Osteocyte (in vitro differentiated cells): Measurements from ENCODE around the gene UST. TPM values are rescaled to one million over a fixed set of nuclear protein-coding genes. Genes with fewer than 3 reads are reported as not detected.

Experiments
- DNase-seq: peaks from one replicate; pipeline ENCODE4 v3.0.0; 2021; ENCODE audit warnings: mixed read lengths; ENCODE audit not compliant: unreplicated experiment; ENCODE audit errors: extremely low spot score
- H3K27ac Mint-ChIP-seq: one replicate; pipeline ENCODE4 v1.8.0; 2021; ENCODE audit warnings: mild to moderate bottlenecking, mixed read lengths; ENCODE audit not compliant: unreplicated experiment
- H3K27me3 Mint-ChIP-seq: one replicate; pipeline ENCODE4 v1.8.0; 2021; ENCODE audit warnings: mixed read lengths; ENCODE audit not compliant: unreplicated experiment
- H3K36me3 Mint-ChIP-seq: one replicate; pipeline ENCODE4 v1.8.0; 2021; ENCODE audit warnings: mixed read lengths; ENCODE audit not compliant: unreplicated experiment
- H3K4me1 Mint-ChIP-seq: one replicate; pipeline ENCODE4 v1.8.0; 2021; ENCODE audit warnings: mixed read lengths; ENCODE audit not compliant: unreplicated experiment
- H3K4me3 Mint-ChIP-seq: one replicate; pipeline ENCODE4 v1.8.0; 2021; ENCODE audit warnings: mild to moderate bottlenecking, moderate library complexity, mixed read lengths; ENCODE audit not compliant: unreplicated experiment
- H3K9me3 Mint-ChIP-seq: one replicate; pipeline ENCODE4 v1.8.0; 2021; ENCODE audit warnings: mixed read lengths; ENCODE audit not compliant: unreplicated experiment
- CTCF ChIP-seq: fragments of 200-600 bp; sonication (generic); IDR thresholded peaks from 2 replicates; pipeline ENCODE4 v1.5.0; 2021; ENCODE audit warnings: antibody characterized with exemption, mild to moderate bottlenecking, moderate library complexity
- total RNA-seq: library from RNA; stranded (reverse); gene quantifications from 2 replicates; pipeline ENCODE4 v1.2.1, GENCODE V29; 2021

UST gene
- total RNA-seq, 1 donor from 2014 or later, result 15.7 TPM

GRCh38 chr6:148997865-148998264, 251.0 kb downstream of the UST start:
- Mint-ChIP-seq H3K9me3 (peaks cover 18% of the 10 kb centered on the region), H3K4me1 (peaks cover 48% of the 10 kb centered on the region), H3K4me3 (no peak overlapping the region), H3K36me3 (peaks cover 15% of the 10 kb centered on the region), H3K27ac (peak overlapping the region; percentile 79), H3K27me3 (no peaks in the 10 kb centered on the region)
- DNase-seq, result no peak
- TF ChIP-seq CTCF, result no peak

GRCh38 chr6:148998704-148999103, 251.9 kb downstream of the UST start:
- peaks cover 48% of the 10 kb centered on the region for H3K4me1 Mint-ChIP-seq
- H3K36me3 Mint-ChIP-seq, result peaks cover 13% of the 10 kb centered on the region
- H3K9me3 Mint-ChIP-seq, result peaks cover 18% of the 10 kb centered on the region
- no peak for TF ChIP-seq CTCF
- H3K27me3 Mint-ChIP-seq, result no peaks in the 10 kb centered on the region
- no peak overlapping the region for H3K4me3 Mint-ChIP-seq
- H3K27ac Mint-ChIP-seq, result peak overlapping the region; percentile 79
- DNase-seq, result no peak

- H3K9me3 Mint-ChIP-seq, result peaks cover 18% of the 10 kb centered on the region
- peak overlapping the region; percentile 83 for H3K27ac Mint-ChIP-seq
- H3K4me1 Mint-ChIP-seq, result peaks cover 48% of the 10 kb centered on the region
- peaks cover 11% of the 10 kb centered on the region for H3K36me3 Mint-ChIP-seq
- DNase-seq, result no peak
- no peak for TF ChIP-seq CTCF
- H3K27me3 Mint-ChIP-seq, result no peaks in the 10 kb centered on the region
- no peak overlapping the region for H3K4me3 Mint-ChIP-seq
These were observed 252.7 kb downstream of the UST start for GRCh38 chr6:148999501-148999900.

GRCh38 chr6:148999929-149000468, 253.2 kb downstream of the UST start:
- Mint-ChIP-seq H3K4me3 (no peak overlapping the region), H3K9me3 (peaks cover 18% of the 10 kb centered on the region), H3K36me3 (peaks cover 9% of the 10 kb centered on the region), H3K27me3 (no peaks in the 10 kb centered on the region), H3K4me1 (peaks cover 48% of the 10 kb centered on the region), H3K27ac (peak overlapping the region; percentile 83)
- no peak for TF ChIP-seq CTCF
- no peak for DNase-seq

- peaks cover 18% of the 10 kb centered on the region for H3K9me3 Mint-ChIP-seq
- TF ChIP-seq CTCF, result no peak
- H3K27me3 Mint-ChIP-seq, result no peaks in the 10 kb centered on the region
- H3K4me3 Mint-ChIP-seq, result no peak overlapping the region
- H3K36me3 Mint-ChIP-seq, result peaks cover 12% of the 10 kb centered on the region
- H3K27ac Mint-ChIP-seq, result no peak overlapping the region
- DNase-seq, result no peak
- H3K4me1 Mint-ChIP-seq, result peaks cover 40% of the 10 kb centered on the region
These were observed 254.6 kb downstream of the UST start for GRCh38 chr6:149001422-149001821.
